ENCODE data around the gene SLC6A11. TPM values are rescaled to one million over a fixed set of nuclear protein-coding genes. Genes with fewer than 3 reads are reported as not detected.

The SLC6A11 gene
- total RNA-seq, 1 donor from 2014 or later: 0.19 TPM

GRCh38 chr3:10944866-10945265, 128.8 kb downstream of the SLC6A11 start:
- no peaks in the 10 kb centered on the region for H3K9me3 Mint-ChIP-seq (ENCODE audit: low read depth)
- H3K27ac Mint-ChIP-seq: no peak overlapping the region
- DNase-seq (ENCODE audit: low spot score, unreplicated experiment): no peak
- peaks cover 26% of the 10 kb centered on the region for H3K27me3 Mint-ChIP-seq
- no peaks in the 10 kb centered on the region for H3K4me1 Mint-ChIP-seq (ENCODE audit: low read depth)
- no peak for TF ChIP-seq CTCF (IDR thresholded peaks at IDR 0.05; ENCODE audit: unreplicated experiment)
- no peaks in the 10 kb centered on the region for H3K36me3 Mint-ChIP-seq (ENCODE audit: insufficient read depth)
- no peak overlapping the region for H3K4me3 Mint-ChIP-seq (ENCODE audit: low read depth)

GRCh38 chr3:10945683-10946287, 129.8 kb downstream of the SLC6A11 start:
- Mint-ChIP-seq H3K9me3 (ENCODE audit: low read depth) (no peaks in the 10 kb centered on the region), H3K27ac (no peak overlapping the region), H3K36me3 (ENCODE audit: insufficient read depth) (no peaks in the 10 kb centered on the region), H3K4me1 (ENCODE audit: low read depth) (no peaks in the 10 kb centered on the region), H3K27me3 (peaks cover 23% of the 10 kb centered on the region), H3K4me3 (ENCODE audit: low read depth) (no peak overlapping the region)
- DNase-seq (ENCODE audit: low spot score, unreplicated experiment): peak; percentile 77
- TF ChIP-seq CTCF (IDR thresholded peaks at IDR 0.05; ENCODE audit: unreplicated experiment): peak; percentile 91

GRCh38 chr3:10946526-10946925, 130.5 kb downstream of the SLC6A11 start:
- TF ChIP-seq CTCF (IDR thresholded peaks at IDR 0.05; ENCODE audit: unreplicated experiment): no peak
- no peak overlapping the region for H3K27ac Mint-ChIP-seq
- DNase-seq (ENCODE audit: low spot score, unreplicated experiment): no peak
- no peaks in the 10 kb centered on the region for H3K4me1 Mint-ChIP-seq (ENCODE audit: low read depth)
- H3K27me3 Mint-ChIP-seq: peaks cover 23% of the 10 kb centered on the region
- no peak overlapping the region for H3K4me3 Mint-ChIP-seq (ENCODE audit: low read depth)
- H3K36me3 Mint-ChIP-seq (ENCODE audit: insufficient read depth): no peaks in the 10 kb centered on the region
- no peaks in the 10 kb centered on the region for H3K9me3 Mint-ChIP-seq (ENCODE audit: low read depth)

GRCh38 chr3:10948326-10948725, 132.3 kb downstream of the SLC6A11 start:
- no peaks in the 10 kb centered on the region for H3K4me1 Mint-ChIP-seq (ENCODE audit: low read depth)
- H3K27ac Mint-ChIP-seq: no peak overlapping the region
- no peaks in the 10 kb centered on the region for H3K9me3 Mint-ChIP-seq (ENCODE audit: low read depth)
- peaks cover 23% of the 10 kb centered on the region for H3K27me3 Mint-ChIP-seq
- DNase-seq (ENCODE audit: low spot score, unreplicated experiment): no peak
- no peaks in the 10 kb centered on the region for H3K36me3 Mint-ChIP-seq (ENCODE audit: insufficient read depth)
- H3K4me3 Mint-ChIP-seq (ENCODE audit: low read depth): no peak overlapping the region
- no peak for TF ChIP-seq CTCF (IDR thresholded peaks at IDR 0.05; ENCODE audit: unreplicated experiment)

GRCh38 chr3:10949197-10949596, 133.2 kb downstream of the SLC6A11 start:
- H3K9me3 Mint-ChIP-seq (ENCODE audit: low read depth): no peaks in the 10 kb centered on the region
- TF ChIP-seq CTCF (IDR thresholded peaks at IDR 0.05; ENCODE audit: unreplicated experiment): no peak
- H3K27me3 Mint-ChIP-seq: peaks cover 23% of the 10 kb centered on the region
- H3K4me3 Mint-ChIP-seq (ENCODE audit: low read depth): no peak overlapping the region
- DNase-seq (ENCODE audit: low spot score, unreplicated experiment): no peak
- H3K27ac Mint-ChIP-seq: no peak overlapping the region
- no peaks in the 10 kb centered on the region for H3K36me3 Mint-ChIP-seq (ENCODE audit: insufficient read depth)
- no peaks in the 10 kb centered on the region for H3K4me1 Mint-ChIP-seq (ENCODE audit: low read depth)
